GM04503 (cell line): Measurements from ENCODE around the gene ARVCF.
A peak's percentile ranks its signal among the peaks of the same experiment; 100 is the strongest.

ENCODE experiments used
- DNase-seq: peaks from one replicate; pipeline ENCODE4 v3.0.0-alpha.2; 2012; ENCODE audit warnings: low read depth

ARVCF gene

DNA sequence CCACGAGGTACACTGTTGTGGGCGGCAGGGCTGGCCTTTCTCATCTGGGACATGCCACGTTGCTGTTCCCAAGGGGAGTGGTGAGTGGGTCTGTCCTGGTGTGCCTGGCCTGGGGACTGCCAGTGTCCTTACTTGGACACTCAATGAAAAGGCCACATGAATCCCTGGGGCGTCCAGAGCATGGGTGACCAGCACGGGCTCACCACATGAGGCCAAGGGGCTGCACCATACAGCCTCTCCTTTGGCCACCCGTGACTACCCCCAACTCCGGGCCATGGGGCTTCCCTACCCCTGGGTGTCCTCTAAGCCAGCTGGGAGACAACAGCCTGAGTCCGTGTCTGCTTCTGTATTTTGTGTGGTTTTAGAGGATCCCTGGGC, 54.8 kb downstream of the ARVCF start:
- DNase-seq = no peak

GRCh38 chr22:19961201-19961580, 55.4 kb downstream of the ARVCF start:
- DNase-seq = no peak

- no peak for DNase-seq
These were observed 56.0 kb downstream of the ARVCF start for GRCh38 chr22:19960491-19961200.

DNA sequence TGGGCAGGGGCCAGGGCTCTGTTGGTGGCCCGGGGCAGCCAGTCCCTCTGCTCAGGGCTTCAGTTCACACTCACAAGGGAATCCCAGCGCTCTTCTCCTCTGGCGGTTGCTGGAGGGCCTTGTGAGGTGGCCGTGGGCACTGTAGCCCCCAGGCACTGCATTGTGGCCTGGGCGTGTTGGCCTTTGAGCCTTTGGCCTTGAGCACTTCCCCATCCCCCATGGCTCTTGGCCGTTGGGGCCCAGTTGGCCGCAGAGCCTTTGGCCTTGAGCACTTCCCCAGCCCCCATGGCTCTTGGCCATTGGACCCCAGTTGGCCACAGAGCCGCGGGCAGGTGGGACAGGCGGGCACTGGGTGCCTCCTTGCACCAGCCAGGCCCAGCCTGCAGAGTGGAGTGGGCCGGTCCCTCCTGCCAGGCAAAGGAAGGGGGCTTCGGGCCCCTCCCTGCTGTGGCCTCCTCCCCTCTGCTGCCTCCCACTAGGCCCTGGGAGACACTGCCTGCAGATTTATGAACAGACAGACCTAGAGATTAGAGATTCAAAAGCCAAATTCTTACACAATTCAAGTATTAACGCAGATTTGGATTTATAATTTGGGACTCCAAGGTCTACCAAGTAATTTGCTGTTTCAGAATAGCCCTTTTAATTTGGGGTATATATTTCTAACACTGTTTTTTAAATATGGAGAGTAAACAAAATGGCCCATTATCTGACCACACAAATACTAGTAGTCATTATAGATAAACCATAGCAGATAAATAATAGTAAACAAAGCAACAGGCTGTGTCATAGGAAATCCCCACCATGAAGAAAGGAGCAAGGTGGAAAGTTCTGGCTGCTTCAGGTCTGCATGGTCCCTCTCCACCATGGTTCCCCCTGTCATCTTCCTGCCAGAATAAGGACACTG, 56.8 kb downstream of the ARVCF start:
- DNase-seq = no peak

- DNase-seq = no peak
These were observed 57.5 kb downstream of the ARVCF start for GRCh38 chr22:19959043-19959586.

GRCh38 chr22:19958083-19959042, 58.3 kb downstream of the ARVCF start:
- DNase-seq = no peak

DNA sequence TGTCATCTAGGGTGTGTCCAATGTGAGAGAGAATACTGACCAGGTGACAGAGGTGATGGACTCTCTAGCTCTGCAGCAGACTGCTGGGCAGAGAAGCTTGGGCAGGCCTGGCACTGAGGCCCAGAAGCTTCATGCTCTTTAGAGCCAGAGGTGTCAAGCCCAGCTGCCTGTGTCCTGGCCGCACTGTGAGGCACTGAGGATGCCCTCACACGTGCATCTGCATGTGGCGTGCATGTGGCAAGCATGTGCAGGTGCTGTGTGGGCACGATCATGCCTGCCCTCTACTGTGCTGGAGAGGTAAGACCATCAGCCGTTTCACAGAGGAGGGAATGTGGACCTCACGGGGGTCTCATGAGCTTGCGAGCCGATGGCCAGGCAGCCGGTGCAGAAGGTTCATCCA, 59.2 kb downstream of the ARVCF start:
- DNase-seq = no peak

GRCh38 chr22:19955241-19956128, 61.1 kb downstream of the ARVCF start:
- DNase-seq = no peak

- DNase-seq = no peak
These were observed 65.3 kb downstream of the ARVCF start for GRCh38 chr22:19951346-19951745.

DNA sequence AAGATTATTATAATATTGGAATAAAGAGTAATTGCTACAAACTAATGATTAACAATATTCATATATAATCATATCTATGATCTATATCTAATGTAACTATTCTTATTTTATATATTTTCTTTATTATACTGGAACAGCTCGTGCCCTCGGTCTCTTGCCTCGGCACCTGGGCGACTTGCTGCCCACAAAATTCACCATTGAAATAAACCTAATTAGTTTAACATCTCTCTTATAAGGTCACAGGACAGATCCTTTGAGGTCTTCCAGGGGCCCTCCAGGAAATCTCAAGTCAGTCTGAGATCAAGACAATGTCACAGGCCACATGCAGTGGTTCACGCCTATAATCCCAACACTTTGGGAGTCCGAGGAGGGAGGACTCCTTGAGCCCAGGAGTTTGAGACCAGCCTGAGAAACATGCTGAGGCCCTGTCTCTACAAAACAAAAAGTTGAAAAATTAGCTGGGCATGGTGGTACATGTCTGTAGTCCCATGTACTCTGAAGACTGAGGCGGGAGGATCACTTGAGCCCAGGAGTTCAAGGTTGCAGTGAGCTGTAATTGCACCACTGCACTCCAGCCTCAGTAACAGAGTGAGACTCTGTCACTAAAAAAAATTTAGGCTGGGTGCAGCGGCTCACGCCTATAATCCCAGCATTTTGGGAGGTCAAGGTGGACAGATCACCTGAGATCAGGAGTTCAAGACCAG, 68.4 kb downstream of the ARVCF start:
- DNase-seq = no peak

- DNase-seq = peak; percentile 84
These were observed 73.3 kb downstream of the ARVCF start for GRCh38 chr22:19943082-19944026.

GRCh38 chr22:19942157-19943081, 74.2 kb downstream of the ARVCF start:
- DNase-seq = peak; percentile 57

DNA sequence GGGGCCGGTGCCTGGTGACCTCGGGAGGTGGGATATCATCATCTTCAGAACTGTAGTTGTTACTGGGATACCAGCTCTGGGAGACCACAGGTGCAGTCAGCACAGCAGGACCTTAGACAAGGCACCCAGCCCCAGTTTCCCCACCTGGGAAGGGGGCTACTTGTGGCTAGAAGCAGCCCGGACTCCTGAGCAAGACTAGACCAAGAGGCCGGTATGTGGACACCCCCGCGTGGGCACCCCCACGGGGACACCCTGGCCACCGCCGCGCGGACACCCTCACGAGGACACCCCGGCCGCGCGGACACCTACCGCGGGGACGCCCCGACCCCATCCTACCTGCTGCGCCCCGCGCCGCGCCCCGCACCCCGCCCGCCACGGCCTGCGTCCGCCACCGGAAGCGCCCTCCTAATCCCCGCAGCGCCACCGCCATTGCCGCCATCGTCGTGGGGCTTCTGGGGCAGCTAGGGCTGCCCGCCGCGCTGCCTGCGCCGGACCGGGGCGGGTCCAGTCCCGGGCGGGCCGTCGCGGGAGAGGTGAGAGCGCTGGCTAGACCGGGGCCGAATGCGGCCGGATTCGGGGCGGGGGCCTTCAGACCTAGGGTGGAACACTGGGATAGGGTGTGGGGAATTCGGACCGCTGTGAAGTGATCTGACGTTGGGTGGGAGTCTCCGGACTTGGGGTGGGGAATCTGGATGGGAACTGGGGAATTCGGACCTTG, 75.1 kb downstream of the ARVCF start, which contains the start of the genes COMT and TXNRD2:
Gene COMT (plus strand): TSS at position 408 of the 718 bp plus-strand sequence. CDS start 20,755 bp downstream, outside the sequence.
Gene TXNRD2 (minus strand): TSS at position 454 of the 718 bp plus-strand sequence. CDS start 15 bp downstream, at position 439.
- DNase-seq = no peak

- no peak for DNase-seq
These were observed 75.9 kb downstream of the ARVCF start for GRCh38 chr22:19940536-19941364.

GRCh38 chr22:19937616-19938473, 78.8 kb downstream of the ARVCF start:
- DNase-seq = no peak
